GM18502 (cell line): ENCODE measurements around the gene UBE2J1.
"Not testable (repeated sequence)": the region's sequence is repeated elsewhere in the genome, so short reads cannot be mapped to it uniquely, and the experiment has no call there.

Experiments
- ATAC-seq: cut with Tn5 transposase; IDR thresholded peaks from one replicate; pipeline ENCODE4 v1.9.1; 2021; ENCODE audit warnings: mild to moderate bottlenecking; ENCODE audit not compliant: unreplicated experiment, poor library complexity

UBE2J1 gene

GRCh38 chr6:89297695-89298351 is 54.7 kb downstream of the UBE2J1 start:
- ATAC-seq: peak; percentile 97

- no peak for ATAC-seq
Measured at GRCh38 chr6:89295981-89296380, 56.5 kb downstream of the UBE2J1 start.

DNA sequence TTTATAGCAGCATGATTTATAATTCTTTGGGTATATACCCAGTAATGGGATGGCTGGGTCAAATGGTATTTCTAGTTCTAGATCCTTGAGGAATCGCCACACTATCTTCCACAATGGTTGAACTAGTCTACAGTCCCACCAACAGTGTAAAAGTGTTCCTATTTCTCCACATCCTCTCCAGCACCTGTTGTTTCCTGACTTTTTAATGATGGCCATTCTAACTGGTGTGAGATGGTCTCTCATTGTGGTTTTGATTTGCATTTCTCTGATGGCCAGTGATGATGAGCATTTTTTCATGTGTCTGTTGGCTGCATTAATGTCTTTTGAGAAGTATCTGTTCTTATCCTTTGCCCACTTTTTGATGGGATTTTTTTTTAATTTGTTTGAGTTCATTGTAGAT is 57.4 kb downstream of the UBE2J1 start:
- not testable (repeated sequence) for ATAC-seq

DNA sequence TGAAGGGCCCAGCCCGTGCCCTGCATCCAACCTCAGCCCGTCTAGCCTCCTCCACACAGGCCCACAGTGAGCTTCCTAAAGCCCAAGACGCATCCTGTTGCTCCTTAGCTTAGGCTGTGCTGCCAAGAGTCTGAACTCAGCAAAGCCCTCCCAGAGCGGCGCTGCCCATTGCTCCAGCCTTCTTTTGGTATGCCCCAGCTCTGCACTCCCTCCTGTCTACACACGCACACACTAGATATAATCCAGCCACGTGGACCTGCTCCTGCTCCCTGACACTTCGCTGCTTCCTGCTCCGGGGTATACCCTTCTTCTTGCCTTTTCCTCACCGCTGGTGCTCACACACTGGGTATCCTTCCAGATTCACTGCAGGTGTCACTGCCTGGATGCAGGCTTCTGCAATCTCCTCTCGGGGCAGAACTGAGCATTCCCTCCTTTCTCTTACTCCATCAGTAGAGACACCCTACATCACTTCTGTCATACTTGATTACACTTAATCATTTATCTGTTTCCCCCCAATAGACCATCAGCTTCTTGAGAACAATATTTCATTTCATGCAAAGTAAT is 61.2 kb downstream of the UBE2J1 start:
- ATAC-seq: no peak

DNA sequence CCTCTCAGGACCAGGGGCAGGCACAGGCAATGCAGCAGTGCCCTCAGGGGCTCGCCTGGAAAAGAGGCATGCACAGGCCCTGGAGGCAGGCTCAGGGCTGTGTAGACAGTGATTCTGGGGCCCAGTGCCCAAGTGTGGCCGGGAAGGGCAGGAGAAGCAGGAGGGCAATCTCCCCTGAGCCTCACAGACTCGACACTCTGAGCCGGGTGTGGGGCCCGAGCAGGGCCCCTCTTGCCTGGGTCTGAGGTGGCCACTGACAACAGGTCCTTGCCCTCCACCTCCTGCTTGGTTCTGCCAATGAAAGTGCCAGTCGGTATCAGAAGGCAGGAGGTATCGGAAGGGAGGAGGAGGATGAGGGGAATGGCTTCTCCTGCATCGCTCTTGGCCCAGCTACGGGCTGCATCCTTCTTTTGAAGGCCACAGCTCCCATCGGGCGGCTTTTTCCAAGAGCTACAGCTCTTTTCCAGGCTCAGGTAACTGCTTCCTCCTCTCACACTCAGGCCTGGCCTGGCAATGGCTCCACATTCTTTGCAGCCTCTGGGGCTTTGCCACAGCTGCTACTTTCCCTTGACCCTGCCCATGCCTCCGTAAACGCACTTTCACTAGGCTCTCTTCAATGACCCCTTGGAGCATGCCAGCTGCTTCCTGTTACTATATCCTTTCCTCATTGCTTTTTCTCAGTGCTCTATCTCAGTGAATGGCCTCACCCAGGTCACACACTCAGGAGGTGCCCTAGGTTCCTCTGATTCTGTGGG is 61.9 kb downstream of the UBE2J1 start:
- no peak for ATAC-seq

DNA sequence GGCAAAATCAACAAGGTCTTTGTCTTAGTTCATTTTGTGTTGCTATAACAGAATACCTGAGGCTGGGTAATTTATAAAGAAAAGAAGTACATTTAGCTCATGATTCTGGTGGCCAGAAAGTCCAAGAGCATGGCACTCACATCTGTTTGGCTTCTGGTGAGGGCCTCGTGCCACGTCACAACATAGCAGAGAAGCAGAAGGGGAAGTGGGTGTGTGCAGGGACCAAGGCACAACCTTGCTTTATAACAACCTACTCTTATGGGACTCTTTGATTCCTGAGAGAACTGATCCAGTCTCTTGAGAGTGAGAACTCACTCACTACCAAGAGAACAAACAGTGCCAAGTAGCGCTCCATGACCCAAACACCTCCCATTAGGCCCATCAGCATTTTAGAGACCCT is 62.8 kb downstream of the UBE2J1 start:
- ATAC-seq: no peak

DNA sequence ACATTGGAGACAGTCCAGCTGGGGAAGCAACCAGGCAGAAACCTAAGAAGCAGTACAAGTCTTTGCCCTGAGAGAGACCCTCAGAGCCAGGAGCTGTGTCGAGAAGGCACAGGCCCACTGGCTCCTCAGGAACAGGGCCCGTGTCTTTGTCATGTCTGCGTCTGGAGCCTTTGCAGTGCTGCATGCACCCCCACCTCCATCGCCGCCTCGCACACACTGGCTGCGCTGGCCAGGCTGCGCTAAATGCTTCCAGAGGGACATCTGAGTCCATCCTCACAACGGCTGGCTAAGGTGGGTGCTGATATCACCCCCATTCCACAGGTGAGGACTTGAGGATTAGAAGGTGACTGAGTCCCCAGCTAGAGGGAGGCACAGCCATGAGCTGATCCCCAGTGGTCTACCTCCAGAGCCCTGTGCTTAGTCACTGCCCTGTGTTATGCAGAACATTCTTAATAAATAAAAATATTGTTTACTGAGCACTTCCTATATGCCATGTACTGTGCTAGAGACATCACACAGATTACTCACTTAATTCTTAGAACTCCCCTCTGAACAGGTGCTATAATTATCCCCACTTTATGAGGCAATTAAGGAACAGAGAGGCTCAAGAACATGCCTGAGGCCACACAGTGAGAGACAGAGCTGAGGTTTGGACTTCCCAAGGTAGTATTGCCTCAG is 65.0 kb downstream of the UBE2J1 start:
- ATAC-seq: no peak

GRCh38 chr6:89286516-89286915 is 66.0 kb downstream of the UBE2J1 start:
- ATAC-seq: no peak

- ATAC-seq: no peak
Measured at GRCh38 chr6:89284963-89285735, 67.4 kb downstream of the UBE2J1 start.

DNA sequence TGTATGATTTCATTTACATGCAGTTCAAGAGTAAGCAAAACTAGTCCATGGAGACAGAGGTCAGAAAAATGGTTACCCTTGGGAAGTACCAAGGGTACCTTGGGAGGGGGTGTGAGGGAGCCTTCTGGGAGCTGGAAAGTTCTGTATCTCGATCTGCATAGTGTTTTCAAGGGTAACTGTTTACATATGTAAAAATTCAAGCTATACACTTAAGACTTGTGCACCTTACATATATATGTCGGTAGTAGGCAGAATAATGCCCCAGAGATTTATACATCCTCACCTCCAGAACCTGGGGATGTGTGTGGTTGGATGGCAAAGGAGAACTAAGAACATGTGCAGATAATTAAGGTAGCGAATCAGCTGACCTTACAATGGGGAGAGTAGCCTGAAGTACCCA is 68.4 kb downstream of the UBE2J1 start:
- no peak for ATAC-seq

- ATAC-seq: no peak
Measured at GRCh38 chr6:89282749-89283148, 69.8 kb downstream of the UBE2J1 start.

DNA sequence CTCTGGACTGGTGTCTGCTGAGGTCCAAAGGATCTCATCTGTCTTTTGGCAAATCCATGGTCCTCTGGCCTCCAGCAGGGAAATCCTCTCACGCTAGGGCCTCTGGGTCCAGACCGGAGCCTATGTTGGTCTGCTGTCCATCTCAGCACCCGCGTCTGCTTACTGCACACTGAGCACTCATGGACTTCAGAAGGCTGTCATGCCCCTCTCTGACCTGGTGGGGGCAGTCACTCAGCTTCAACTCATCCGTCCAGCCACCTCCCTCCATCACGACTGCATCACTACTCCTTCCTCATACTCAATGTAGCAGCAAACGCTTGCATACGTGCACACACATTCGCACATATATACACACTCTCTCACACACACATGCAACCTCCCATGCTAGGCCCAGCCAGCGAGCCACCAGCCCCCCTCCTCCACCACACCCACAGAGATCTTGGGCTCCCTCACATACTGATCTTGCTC is 70.7 kb downstream of the UBE2J1 start:
- peak; percentile 99 for ATAC-seq

DNA sequence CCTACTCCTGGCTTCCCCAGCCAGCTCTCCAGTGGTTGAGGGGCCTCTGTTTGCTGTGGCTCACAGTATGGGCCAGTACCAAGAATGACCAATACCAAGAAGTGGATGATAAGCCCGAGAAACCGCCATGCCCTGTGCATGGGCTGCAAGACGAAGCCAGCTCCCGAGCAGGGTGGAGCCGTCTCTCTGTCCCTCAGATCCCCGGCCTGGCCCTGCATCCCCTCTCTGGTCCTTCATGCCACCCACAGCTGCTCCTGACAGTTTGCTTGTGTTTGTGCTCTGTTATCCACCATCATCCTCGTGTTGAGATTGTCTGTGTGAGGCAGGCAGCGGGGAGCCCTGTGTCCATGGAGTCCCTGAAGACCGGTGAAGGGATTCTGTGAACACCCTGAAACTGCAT is 73.6 kb downstream of the UBE2J1 start:
- ATAC-seq: no peak
